Measurements from ENCODE around the gene CNEP1R1.

CNEP1R1 gene

GRCh38 chr16:50015631-50016030, 9.4 kb upstream of the CNEP1R1 start:
- no peak for TF ChIP-seq CTCF (conservative IDR thresholded peaks at IDR 0.05; ENCODE audit: low read depth, low read length)
- no peak for DNase-seq (ENCODE audit: low read depth)
- no peak overlapping the region for H3K4me3 ChIP-seq (ENCODE audit: low read depth, low read length)

DNA sequence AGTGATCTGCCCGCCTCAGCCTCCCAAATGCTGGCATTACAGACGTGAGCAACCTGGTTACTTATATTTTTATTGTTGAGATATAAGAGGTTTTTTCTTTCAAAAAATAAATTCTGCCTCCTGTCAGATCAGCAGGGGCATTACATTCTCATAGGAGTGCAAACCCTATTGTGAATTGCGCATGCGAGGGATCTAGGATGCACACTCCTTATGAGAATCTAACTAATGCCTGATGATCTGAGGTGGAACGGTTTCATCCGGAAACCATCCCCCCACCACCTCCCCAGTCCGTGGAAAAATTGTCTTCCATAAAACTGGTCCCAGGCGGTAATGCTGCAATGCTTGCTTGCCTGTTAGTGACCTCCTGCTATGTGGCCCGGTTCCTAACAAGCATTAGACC, 7.5 kb upstream of the CNEP1R1 start:
- no peak overlapping the region for H3K4me3 ChIP-seq (ENCODE audit: low read depth, low read length)
- TF ChIP-seq CTCF (conservative IDR thresholded peaks at IDR 0.05; ENCODE audit: low read depth, low read length) = no peak

GRCh38 chr16:50021544-50021943, 3.5 kb upstream of the CNEP1R1 start:
- DNase-seq (ENCODE audit: low read depth) = peak; percentile 42
- TF ChIP-seq CTCF (conservative IDR thresholded peaks at IDR 0.05; ENCODE audit: low read depth, low read length) = peak; percentile 39
- H3K4me3 ChIP-seq (ENCODE audit: low read depth, low read length) = no peak overlapping the region

More for the DNA sequence above, 7.5 kb upstream of the CNEP1R1 start:
- DNase-seq (ENCODE audit: low read depth) = no peak

GRCh38 chr16:50023641-50024040, 1.4 kb upstream of the CNEP1R1 start:
- no peak for DNase-seq (ENCODE audit: low read depth)
- no peak for TF ChIP-seq CTCF (conservative IDR thresholded peaks at IDR 0.05; ENCODE audit: low read depth, low read length)
- no peak overlapping the region for H3K4me3 ChIP-seq (ENCODE audit: low read depth, low read length)

DNA sequence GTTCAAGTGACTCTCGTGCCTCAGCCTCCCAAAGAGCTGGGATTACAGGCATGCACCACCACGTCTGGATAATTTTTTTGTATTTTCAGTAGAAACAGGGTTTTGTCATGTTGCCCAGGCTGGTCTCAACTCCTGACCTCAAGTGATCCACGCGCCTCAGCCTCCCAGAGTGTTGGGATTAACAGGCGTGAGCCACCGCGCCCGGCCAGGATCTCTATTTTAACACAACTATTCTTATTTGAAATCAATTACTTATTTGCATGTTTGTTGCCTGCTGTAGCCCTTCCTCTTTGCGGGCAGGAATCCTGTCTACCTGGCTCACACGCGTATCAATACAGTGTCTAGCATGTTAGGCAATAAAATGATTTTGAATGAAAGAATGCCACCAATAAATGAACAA, 818 bp upstream of the CNEP1R1 start:
- H3K4me3 ChIP-seq (ENCODE audit: low read depth, low read length) = no peak overlapping the region
- no peak for DNase-seq (ENCODE audit: low read depth)
- TF ChIP-seq CTCF (conservative IDR thresholded peaks at IDR 0.05; ENCODE audit: low read depth, low read length) = no peak

GRCh38 chr16:50025537-50025931, 509 bp downstream of the CNEP1R1 start:
- no peak for TF ChIP-seq CTCF (conservative IDR thresholded peaks at IDR 0.05; ENCODE audit: low read depth, low read length)
- peak overlapping the region; percentile 95 for H3K4me3 ChIP-seq (ENCODE audit: low read depth, low read length)
- peak; percentile 32 for DNase-seq (ENCODE audit: low read depth)

GRCh38 chr16:50027829-50028228, 2.8 kb downstream of the CNEP1R1 start:
- H3K4me3 ChIP-seq (ENCODE audit: low read depth, low read length) = no peak overlapping the region
- no peak for TF ChIP-seq CTCF (conservative IDR thresholded peaks at IDR 0.05; ENCODE audit: low read depth, low read length)
- DNase-seq (ENCODE audit: low read depth) = no peak
